Ovary (tissue), 9 donors: Measurements from ENCODE around the gene HSFX2. TPM values are rescaled to one million over a fixed set of nuclear protein-coding genes. Genes with fewer than 3 reads are reported as not detected.
"Not testable (repeated sequence)": the region's sequence is repeated elsewhere in the genome, so short reads cannot be mapped to it uniquely, and the experiment has no call there.

Source experiments
- DNase-seq, 5 donors: peaks; one replicate each; pipeline ENCODE4 v3.0.0-alpha.2; 2019 to 2020
- H3K27ac ChIP-seq, 2 donors: fragments of 200-600 bp; one replicate each; pipeline versions ENCODE4 v1.5.1 to v1.8.0; 2019 to 2022
- H3K27me3 ChIP-seq: fragments of 200-600 bp; one replicate; pipeline ENCODE4 v1.8.0; 2022
- H3K36me3 ChIP-seq: fragments of 200-600 bp; sonication (generic); one replicate; pipeline ENCODE4 v1.5.1; 2019
- H3K4me1 ChIP-seq: one replicate; pipeline ENCODE4 v1.8.1; 2013; ENCODE audit warnings: mild to moderate bottlenecking, moderate library complexity; ENCODE audit not compliant: insufficient read depth
- H3K4me3 ChIP-seq: fragments of 200-600 bp; sonication (generic); one replicate; pipeline ENCODE4 v1.5.1; 2017
- H3K9me3 ChIP-seq, 2 donors: fragments of 200-600 bp in 1 of 2; sonication (generic) in 1 of 2; one replicate each; pipeline versions ENCODE4 v1.5.1 to v1.8.1; 2013 to 2019; ENCODE audit warnings: mild to moderate bottlenecking in 1 of 2, moderate library complexity in 1 of 2
- CTCF ChIP-seq, 3 donors: fragments of 450-650 bp in 2 of 3; fragments of 200-600 bp in 1 of 3; IDR thresholded peaks; one replicate each; pipeline versions ENCODE4 v1.5.1 to v1.8.0; 2016 to 2022; ENCODE audit warnings: antibody characterized with exemption in 3 of 3, mild to moderate bottlenecking in 1 of 3
- EP300 ChIP-seq: sonication (generic); formaldehyde crosslinking; IDR thresholded peaks from one replicate; pipeline ENCODE4 v1.6.1; 2017; ENCODE audit warnings: antibody characterized with exemption
- POLR2A ChIP-seq: fragments of 450-650 bp; IDR thresholded peaks from one replicate; pipeline ENCODE4 v1.6.1; 2017; ENCODE audit warnings: antibody characterized with exemption, mild to moderate bottlenecking, moderate library complexity
- WGBS, 3 donors: extraction: QIAGEN DNeasy Blood & Tissue Kit in 1 of 3; methylation state at CpG; one replicate each; pipeline versions ENCODE4 v1.1.5 to v1.1.7; 2013 to 2017; 5-methylcytosine and 5-hydroxymethylcytosine counted together
- intact Hi-C, 4 donors: fragments of 100-400 bp; cut with DNase I; formaldehyde crosslinking; loops; one replicate each; pipeline versions ENCODE4 v1.11.0 to v1.15.1; 2022 to 2023
- polyA plus RNA-seq, 2 donors: library from polyadenylated mRNA; stranded (reverse); fragments of 200-250 nt in 1 of 2; fragments of 350-450 nt in 1 of 2; fragmentation: Illumina TruSeq in 1 of 2; extraction: RNeasy Lipid Tissue Mini Kit (QIAGEN cat#74804) in 1 of 2; gene quantifications; one replicate each; pipeline ENCODE4 v1.2.3, GENCODE V29; 2013 to 2014
- total RNA-seq, 7 donors: library from RNA; depleted of rRNA in 2 of 7; stranded (reverse); fragments of >200 nt in 2 of 7; fragmentation: NEBNext Ultra II Directional in 3 of 7; extraction: Animal tissue kit (Norgen Biotek cat#: 25700) in 3 of 7; gene quantifications; one replicate each; pipeline versions ENCODE4 v1.1.0 to v1.2.4, GENCODE V29; 2016 to 2023
- donor health status: DM: no; HTN: no; CAD: no; lungs with moderate emphysema.
- donor health status: DM: no; HTN: no; CAD: no.
- donor health status: Bipolar disorder and iron deficiency.
- donor health status: DM: yes; HTN: yes; CAD: no.
- donor health status: DM: no; HTN: no; CAD: no.
- donor health status: DM: yes; HTN: yes; CAD: no.

HSFX2 gene
- total and polyA plus RNA-seq, 9 donors: 0.22 to 1.9 (median 0.70) TPM; not detected in 4

DNA sequence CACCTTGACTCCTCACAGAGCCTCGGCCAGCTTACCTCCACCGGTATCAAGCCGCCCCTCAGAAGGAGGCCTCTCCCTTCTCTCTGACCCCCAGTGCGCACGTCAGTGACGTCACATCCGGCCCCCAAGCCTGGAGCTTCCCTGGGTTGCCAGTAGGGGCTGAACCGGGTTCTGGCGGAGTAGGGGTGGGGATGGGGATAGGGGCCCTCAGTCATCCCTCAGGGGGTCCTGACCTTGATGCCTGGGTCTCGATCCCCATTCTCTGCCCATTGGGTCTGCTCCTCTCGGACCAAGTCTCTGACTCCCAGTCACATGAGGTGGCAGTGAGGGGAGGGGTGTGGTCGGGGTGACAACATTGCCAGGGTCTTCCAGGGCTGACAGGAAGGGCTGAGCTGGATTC lies 7.8 kb downstream of the HSFX2 start, which contains the start of gene MAGEA9B:
MAGEA9B (minus strand) TSS at position 101 of the 400 bp plus-strand sequence. CDS start 4,280 bp downstream, outside the sequence.
- H3K36me3 ChIP-seq, H3K9me3 ChIP-seq, H3K27me3 ChIP-seq, H3K27ac ChIP-seq, H3K4me1 ChIP-seq, H3K4me3 ChIP-seq, DNase-seq, intact Hi-C loops: not testable (repeated sequence)
- WGBS, 3 donors: no CpG with 5 or more reads among the region's 12 CpGs

DNA sequence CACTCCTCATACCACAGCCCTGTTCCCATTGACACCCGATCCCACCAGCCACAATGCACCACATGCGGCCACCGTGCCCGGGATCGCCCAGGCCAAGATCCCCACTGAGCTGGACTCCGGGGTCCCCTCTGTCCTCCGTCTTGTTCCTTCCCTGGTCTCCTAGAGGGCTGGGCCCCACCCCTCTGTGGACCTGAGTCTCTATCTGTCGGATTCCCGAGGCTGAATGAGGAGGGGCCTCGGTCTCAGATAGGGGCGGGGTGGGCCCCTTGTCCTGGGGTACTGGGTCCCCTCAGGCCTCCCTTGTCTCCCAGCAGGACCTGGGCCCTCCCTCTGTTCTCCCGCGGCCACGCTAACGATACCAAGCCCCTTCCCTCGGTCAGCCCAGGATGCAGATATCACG lies 9.5 kb downstream of the HSFX2 start:
- H3K4me3 ChIP-seq, intact Hi-C loops, H3K36me3 ChIP-seq, H3K27me3 ChIP-seq, H3K4me1 ChIP-seq, DNase-seq, H3K9me3 ChIP-seq, H3K27ac ChIP-seq: not testable (repeated sequence)
- WGBS, 3 donors: 87 to 88% methylated on average over 5 of the region's 17 CpGs; no CpG with 5 or more reads in 1 of the 3 donors

DNA sequence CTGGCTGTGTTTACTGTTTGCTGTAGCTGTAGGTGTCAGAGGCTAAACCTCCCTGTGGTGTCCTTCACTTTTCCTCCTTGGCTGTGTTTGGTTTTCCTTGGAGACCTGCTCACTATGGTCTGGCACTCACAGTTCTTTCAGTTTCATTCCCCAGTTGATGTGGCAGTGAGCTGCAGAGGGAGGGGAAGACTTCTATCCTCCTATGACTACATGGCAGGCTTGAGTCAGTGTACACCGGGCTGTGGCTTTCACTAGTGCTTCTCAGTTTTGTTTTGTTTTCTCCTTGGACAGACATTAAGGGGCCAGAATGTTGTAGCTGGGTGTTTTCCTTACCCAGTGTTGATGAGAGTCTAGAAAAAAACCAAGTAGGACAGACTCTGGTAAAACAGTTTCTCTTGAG lies 21.7 kb downstream of the HSFX2 start:
- H3K27ac ChIP-seq, H3K4me1 ChIP-seq, H3K9me3 ChIP-seq, H3K36me3 ChIP-seq, DNase-seq, H3K4me3 ChIP-seq, intact Hi-C loops, H3K27me3 ChIP-seq: not testable (repeated sequence)
- WGBS, 3 donors: no CpG with 5 or more reads among the region's 1 CpG

- Histone ChIP-seq H3K36me3 (no peaks in the 10 kb centered on the region), H3K27ac (no peak overlapping the region), H3K4me3 (no peak overlapping the region), H3K9me3 (no peaks in the 10 kb centered on the region), H3K27me3 (no peaks in the 10 kb centered on the region), H3K4me1 (no peaks in the 10 kb centered on the region)
- TF ChIP-seq POLR2A (no peak), CTCF (IDR thresholded peaks at IDR 0.05) (no peak), EP300 (no peak)
- DNase-seq: no peak
- 13 to 32% (median 31%) methylated on average over 1 of the region's 1 CpG for WGBS, 3 donors
- intact Hi-C loops: no loop called here
These were observed 22.4 kb downstream of the HSFX2 start for GRCh38 chrX:149572743-149573142.

DNA sequence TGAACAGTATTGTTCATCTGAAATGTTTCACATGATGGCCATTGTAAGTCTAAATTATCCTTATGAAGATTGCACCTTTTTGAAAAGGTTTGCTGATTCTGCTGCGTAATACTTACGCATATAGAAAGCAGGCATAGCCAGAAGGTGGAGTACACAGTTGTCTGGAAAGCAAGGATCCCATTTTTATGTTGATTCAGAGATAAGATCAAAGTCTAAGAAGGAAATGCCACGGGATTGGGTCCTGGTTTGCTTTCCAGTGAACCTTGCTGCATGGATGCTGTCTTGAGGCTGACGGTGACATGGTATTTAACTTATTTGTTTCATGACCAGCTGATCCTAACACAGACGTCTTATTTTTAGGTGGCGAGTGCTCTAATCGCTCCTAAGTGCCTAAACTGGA lies 23.3 kb downstream of the HSFX2 start:
- Histone ChIP-seq H3K4me3 (no peak overlapping the region), H3K27me3 (no peaks in the 10 kb centered on the region), H3K27ac (no peak overlapping the region), H3K36me3 (no peaks in the 10 kb centered on the region), H3K9me3 (no peaks in the 10 kb centered on the region), H3K4me1 (no peaks in the 10 kb centered on the region)
- TF ChIP-seq POLR2A (no peak), EP300 (no peak), CTCF (IDR thresholded peaks at IDR 0.05) (no peak)
- WGBS, 3 donors: 70 to 80% (median 77%) methylated on average over 7 of the region's 7 CpGs
- DNase-seq: no peak
- intact Hi-C loops: no loop called here

GRCh38 chrX:149570668-149571067 lies 24.4 kb downstream of the HSFX2 start:
- H3K27ac ChIP-seq: no peak overlapping the region
- WGBS, 3 donors: 51 to 56% (median 53%) methylated on average over 6 of the region's 6 CpGs
- no peak overlapping the region for H3K4me3 ChIP-seq
- H3K36me3 ChIP-seq: no peaks in the 10 kb centered on the region
- H3K4me1 ChIP-seq: no peaks in the 10 kb centered on the region
- intact Hi-C loops: no loop called here
- H3K27me3 ChIP-seq: no peaks in the 10 kb centered on the region
- no peak for TF ChIP-seq CTCF (IDR thresholded peaks at IDR 0.05)
- no peak for TF ChIP-seq POLR2A
- TF ChIP-seq EP300: no peak
- DNase-seq: no peak
- no peaks in the 10 kb centered on the region for H3K9me3 ChIP-seq
